Right ventricle myocardium inferior (tissue), 1 donor: Measurements from ENCODE around the gene FBXL17. TPM values are rescaled to one million over a fixed set of nuclear protein-coding genes. Genes with fewer than 3 reads are reported as not detected.

ENCODE experiments used
- ATAC-seq: fragments of 200-7000 bp; cut with Tn5 transposase; one replicate; pipeline ENCODE4 v1.9.1; 2020; ENCODE audit warnings: mild to moderate bottlenecking, moderate library complexity
- DNase-seq: peaks from one replicate; pipeline ENCODE4 v3.0.0; 2021; ENCODE audit errors: missing footprints
- intact Hi-C: fragments of 100-400 bp; cut with DNase I; formaldehyde crosslinking; loops from one replicate; pipeline ENCODE4 v1.11.0; 2022
- total RNA-seq: library from RNA; stranded (reverse); fragmentation: NEBNext Ultra II Directional; extraction: Animal tissue kit (Norgen Biotek cat#: 25700); gene quantifications from one replicate; pipeline ENCODE4 v1.2.1, GENCODE V29; 2021
- donor health status: DM: no; HTN: yes; CAD: no; lungs with severe emphysema.

The FBXL17 gene
- total RNA-seq, 1 donor from 2014 or later, result 43.6 TPM

DNA sequence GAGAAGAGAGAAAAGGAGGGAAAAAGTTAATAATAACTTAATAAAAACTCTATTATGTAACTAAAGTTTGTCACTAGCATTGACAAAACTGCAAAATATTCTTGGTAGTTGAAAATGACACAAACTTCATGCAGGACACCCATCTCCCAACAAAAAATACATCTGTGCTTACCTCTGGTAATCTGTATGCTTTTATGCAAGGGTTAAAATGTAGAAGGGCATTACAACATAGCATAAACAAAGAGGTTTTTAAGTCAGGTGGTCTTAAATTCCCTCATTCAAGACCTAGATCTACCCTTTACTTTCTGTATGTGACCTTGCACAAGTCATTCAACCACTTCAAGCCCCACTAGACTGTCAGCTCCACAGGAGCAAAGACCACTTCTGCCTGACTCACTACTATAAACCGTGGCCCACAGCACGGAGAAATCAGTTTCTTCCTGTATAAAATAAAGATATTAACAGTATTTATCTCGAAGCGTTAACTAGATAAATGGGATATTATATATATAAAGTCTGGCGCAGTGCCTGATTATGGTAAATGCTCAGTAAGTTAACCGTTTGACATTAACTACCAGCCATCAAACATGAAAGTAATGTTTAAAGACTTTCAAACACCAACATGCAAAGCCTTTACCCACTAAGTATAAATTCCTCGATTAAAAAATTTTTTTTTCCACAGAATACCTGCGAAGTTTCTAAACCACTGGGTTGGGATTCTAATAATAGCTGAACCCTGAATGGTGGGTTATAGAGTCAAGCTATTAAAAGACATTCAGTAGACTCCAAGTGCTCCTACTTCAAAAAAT lies 2.0 kb downstream of the FBXL17 start:
- no peak for DNase-seq
- intact Hi-C loops, result no loop called here
- no peak for ATAC-seq

DNA sequence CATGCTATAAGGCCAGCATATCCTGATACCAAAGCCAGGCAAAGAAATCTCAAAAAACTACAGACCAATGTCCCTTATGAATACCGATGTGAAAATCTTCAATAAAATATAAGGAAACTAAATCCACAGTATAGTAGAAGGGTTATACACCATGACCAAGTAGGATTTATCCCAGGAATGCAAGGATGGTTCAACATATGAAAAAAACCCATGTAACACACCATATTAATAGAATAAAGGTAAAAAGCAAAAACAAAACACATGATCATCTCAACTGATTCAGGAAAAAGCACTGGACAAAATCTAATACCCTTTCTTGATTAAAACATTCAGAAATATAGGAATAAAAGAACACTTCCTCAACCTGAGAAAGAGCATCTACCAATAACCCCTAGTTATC lies 6.1 kb downstream of the FBXL17 start:
- ATAC-seq (no peak), DNase-seq (no peak)
- intact Hi-C loops, result no loop called here

DNA sequence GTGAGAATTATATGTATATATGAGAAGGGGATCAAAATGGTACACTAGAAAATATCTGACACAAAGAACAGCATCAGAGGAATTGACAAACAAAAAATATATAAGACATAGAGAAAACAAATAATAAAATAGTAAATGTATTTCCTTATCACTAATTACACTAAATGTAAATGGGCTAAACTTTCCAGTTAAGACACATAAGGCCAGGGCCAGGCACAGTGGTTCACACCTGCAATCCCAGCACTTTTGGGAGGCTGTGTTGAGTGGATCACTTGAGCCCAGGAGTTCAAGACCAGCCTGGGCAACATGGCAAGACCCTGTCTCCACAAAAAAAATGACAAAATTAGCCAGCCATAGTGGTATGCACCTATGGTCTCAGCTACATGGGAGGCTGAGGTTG lies 8.5 kb downstream of the FBXL17 start:
- ATAC-seq, result no peak

DNA sequence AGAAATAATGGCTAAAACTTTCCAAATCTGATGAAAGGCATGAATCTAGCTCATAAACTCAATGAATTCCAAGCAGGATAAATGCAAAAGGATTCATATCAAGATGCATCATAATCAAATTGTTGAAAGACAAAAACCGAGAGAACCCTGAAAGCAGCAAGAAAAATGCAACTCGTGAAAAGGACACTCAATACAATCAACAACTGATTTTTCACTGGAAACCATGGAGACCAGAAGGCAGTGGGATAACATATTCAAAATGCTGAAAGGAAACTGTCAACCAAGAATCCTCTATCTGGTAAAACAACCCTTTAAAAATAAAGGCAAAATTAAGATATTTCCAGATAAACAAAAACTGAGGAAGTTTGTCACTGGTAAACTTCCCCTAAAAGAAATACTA lies 9.5 kb downstream of the FBXL17 start:
- no peak for ATAC-seq
- DNase-seq, result no peak
- intact Hi-C loops, result no loop called here

More for the DNA sequence above, 8.5 kb downstream of the FBXL17 start:
- intact Hi-C loops, result no loop called here
- DNase-seq, result no peak

DNA sequence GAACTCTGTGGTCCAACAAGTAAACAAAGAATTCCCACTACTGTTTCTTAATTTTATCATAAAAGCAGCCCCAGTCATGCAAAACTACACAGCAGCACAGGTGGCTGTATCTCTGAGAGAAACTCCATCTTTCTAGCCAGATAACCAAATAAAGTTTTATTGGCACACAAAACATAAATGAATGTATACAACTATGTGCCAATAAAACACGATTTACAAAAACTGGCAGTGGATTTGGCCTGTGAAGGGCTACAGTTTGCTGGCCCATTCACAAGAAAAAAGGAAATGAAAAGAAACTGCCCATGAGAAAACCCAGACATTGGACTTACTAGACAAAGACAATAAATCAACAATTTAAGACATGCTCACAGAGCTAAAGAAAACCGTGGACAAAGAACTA lies 10.6 kb downstream of the FBXL17 start:
- intact Hi-C loops, result no loop called here
- DNase-seq (no peak), ATAC-seq (no peak)

DNA sequence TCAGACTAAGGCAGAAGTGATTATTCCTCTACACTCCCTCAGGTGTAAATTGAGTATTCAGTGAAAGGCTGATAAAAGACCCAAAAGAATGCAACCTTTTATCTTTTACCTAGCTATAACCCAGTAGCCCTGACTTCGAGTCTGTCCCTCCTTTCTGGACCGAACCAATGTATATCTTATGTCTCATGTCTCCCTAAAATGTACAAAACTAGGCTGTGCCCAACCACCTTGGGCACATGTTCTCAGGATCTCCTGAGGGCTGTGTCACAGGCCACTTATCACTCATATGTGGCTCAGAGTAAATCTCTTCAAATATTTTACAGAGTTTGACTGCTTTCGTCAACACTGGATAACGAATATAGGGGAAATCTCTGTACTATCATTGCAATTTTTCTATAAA lies 12.7 kb downstream of the FBXL17 start:
- ATAC-seq (no peak), DNase-seq (no peak)
- intact Hi-C loops, result no loop called here

DNA sequence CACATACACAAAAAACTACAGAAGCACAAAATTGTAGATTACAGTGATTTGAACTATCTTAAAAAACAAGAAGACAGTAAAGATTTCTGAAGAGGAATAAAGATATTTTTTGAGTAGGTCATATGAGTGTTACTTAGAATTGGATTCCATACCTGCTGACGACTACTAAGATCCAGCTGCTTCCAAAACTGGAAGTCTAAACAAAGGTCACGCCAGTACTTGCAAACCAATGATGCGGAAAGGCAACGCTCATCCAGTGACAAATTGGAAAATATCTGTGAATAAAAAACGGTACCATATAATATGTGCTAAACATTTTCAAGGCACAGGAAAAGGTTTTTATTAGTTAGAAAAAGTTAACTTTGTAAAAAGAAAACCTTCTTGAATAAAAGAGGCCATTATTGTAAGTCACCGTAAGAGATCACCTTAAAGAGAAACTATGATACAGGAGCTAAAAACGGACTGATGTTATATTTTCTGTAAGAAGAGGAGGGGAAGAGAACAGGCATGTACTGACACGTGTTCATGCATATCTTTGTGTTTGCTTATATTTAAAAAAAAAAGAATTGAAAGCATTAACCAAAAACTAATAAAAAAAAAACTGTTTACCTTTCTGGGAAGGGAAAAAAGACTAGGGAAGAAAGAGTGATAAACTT lies 14.1 kb downstream of the FBXL17 start:
- intact Hi-C loops, result no loop called here
- ATAC-seq, result no peak
- DNase-seq, result no peak

DNA sequence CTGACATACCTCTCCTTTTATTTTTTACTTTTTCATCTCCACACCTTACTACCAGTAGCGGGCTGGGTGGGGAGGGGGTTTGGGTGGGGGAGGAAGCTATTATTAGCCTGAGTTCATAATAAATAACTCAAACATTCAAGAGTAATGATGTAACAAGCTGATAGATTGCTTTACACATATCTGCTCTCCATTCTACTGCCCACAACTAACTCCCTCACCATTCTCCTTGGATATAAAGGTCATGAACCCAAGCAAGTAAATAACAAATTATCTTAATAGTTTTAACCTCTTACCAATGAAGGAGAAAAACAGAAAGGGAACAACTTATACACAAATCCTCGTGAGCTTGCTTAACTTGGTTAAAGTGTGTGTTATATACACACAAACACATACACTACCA lies 15.4 kb downstream of the FBXL17 start:
- ATAC-seq, result no peak
- DNase-seq, result no peak
- intact Hi-C loops, result no loop called here

DNA sequence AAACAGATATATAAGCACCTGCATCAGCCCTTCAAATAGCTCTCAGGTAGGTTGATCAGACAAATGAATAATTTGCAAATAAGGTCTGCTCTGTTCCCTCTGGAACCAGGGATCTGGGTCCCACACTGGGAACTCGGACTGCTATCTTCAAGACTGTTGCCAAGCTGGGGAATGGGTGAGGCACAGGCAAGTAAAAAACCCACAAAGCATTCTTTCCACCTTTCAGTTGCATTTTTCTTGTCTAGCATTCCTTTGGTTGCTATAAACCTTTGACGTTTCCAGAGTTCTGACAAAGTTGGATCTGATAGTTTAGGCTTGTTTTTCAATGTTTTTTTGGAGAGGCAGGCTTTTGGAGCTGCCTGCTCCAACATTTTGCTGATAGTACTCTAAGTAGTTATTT lies 20.1 kb downstream of the FBXL17 start:
- DNase-seq, result no peak
- intact Hi-C loops, result no loop called here
- ATAC-seq, result no peak

DNA sequence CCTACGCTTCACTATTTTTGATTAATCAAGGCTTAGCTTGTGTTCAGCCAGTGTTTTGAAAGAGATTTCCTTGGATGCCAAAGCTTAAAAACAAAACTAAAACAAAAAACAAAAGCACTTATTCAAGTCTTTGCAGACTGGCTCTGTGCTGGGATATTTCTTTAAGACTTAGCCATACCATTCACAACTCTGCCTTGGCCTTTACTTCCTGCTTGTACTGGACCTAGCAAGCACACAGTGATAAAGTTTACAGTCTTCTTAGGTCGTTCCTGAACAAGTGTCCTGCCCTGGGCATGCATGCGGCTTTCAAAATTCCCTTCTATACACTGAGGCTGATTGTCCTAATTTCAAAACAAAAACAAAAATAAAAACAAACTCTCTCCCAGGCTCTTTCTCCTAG lies 20.7 kb downstream of the FBXL17 start:
- DNase-seq (no peak), ATAC-seq (no peak)
- intact Hi-C loops, result no loop called here

DNA sequence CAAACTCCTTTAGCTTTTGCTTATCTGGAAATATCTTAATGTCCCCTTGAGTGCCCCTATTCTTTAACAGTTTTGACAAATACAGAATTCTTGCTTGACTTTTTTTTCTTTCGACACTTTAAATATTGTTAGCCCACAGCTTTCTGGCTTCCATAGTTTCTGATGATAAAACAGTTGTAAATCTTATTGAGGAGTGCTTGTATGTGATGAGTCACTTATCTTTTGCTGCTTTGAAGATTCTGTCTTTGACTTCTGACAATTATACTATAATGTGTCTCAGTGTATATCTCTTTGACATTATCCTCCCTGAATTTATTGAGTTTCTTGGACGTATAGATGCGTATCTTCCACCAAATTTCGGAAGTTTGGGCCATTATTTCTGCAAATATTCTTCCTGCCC lies 21.6 kb downstream of the FBXL17 start:
- ATAC-seq, result no peak
- intact Hi-C loops, result no loop called here
- no peak for DNase-seq

DNA sequence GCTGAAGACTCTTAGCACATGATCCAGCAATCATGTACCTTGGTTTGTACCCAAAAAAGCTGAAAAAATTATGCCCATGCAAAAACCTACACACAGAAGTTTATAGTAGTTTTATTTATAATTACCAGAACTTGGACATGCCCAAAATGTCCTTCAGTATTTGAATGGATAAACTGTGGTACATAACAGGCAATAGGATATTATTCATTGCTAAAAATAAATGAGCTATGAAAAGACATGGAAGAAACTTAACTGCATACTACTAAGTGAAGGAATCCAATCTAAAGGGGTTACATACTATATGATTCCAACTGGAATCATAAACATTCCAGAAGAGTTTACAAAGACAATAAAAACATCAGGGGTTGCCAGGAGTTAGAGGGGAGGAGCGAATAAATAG lies 25.6 kb downstream of the FBXL17 start:
- intact Hi-C loops, result no loop called here
- DNase-seq (no peak), ATAC-seq (no peak)

DNA sequence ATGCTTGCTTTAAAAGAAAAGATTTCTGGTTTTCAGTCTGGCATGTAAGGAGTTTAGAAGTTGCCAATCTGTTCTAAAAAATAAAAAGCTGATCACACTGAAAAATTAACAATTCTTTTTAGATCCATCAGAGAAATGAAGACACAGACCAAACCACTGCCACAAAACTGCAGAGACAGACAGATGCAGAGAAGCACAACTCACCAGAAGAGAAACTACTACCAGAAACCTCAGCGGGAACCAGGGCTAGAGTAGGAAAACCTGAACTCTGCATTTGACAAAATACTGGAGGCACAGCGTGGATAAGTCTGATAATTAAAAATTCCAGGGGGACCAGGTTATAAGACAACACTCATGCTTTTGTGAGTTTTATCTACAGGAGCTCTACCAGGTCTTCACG lies 28.8 kb downstream of the FBXL17 start:
- intact Hi-C loops, result no loop called here
- DNase-seq (no peak), ATAC-seq (no peak)

DNA sequence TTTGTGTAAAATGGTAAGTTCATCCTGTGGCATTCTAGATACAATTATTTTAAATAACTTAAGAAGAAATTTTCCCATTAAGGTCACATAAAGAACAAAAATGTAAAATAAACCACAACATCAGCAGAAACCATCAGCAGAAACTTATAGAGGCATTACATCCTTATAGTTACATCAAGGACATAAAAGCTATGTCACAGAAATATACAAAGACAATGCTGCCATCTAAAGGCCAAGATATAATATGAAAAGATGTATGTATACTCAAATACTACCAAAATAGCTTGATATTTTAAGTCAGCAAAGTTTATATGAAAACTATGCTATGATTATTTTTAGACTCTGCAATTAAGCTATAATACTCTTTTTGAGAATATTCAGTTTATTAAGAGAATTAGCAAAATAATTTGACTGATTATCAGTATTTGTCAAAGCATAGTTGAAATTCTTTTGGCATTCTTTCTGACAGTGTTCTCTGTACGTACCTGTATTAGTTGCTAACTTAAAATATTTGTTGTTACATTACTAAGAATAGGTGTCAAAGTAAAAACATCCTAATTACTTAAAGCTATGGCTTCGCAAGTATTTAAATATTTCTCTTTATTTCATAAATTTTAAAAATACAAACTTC lies 36.2 kb downstream of the FBXL17 start:
- intact Hi-C loops, result loop anchor here (2.0 to 10.0 kb wide), 3 partner anchors 85 to 671 kb away; partner anchors contain the start of gene EFNA5
- DNase-seq, result no peak
- no peak for ATAC-seq

DNA sequence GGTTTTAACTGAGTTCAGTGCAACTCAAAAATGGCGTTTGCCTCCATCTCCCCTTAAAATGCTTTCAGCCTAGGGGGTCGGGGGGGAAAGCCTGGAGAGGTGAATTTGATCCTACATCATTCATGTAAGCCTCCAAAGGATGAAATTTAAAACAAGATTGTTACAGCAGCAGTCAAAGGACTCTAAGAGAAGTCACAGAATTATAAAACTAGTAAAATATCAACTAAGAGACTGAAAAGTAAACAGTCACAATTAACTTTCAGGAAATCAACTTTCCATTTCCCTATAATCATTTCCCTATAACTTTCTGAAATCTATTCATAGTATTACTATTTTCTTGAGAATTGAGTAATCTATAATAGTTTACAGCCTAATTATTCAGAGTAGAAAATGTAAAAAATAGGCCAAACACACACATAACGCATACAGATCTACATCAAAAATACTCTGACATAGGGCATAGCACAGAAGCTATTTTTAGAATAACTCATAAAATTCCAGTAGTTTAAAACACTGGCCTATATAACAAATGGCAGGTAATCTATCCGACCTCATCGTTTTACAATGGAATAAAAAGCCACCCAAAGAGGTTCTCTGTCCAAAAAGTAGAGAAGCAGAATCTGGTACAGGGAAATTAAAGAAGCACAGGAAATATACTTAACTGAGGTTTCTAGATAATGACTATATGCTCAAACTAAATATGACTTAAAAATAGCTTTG lies 37.6 kb downstream of the FBXL17 start:
- ATAC-seq (no peak), DNase-seq (no peak)
- intact Hi-C loops, result loop anchor here (2.0 to 10.0 kb wide), 3 partner anchors 83 to 669 kb away; partner anchors contain the start of gene EFNA5

DNA sequence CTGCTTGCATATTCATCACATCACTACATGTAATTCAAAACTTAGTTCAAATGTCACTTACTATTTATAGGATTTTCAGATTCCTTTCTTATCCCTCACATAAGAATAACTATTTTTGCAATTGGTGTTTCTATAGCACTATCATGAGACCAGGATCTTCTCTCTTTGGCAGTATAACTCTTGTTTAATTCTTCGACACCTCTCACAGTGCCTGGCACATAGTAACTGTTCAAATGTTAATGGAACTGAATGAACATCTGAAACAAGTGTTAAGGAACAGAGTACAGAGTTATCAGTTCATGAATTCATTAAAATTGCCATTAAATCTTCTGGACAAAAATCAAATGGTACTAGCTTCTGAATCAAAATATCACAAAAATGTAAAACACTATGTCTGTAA lies 40.0 kb downstream of the FBXL17 start:
- DNase-seq (no peak), ATAC-seq (peak; percentile 16)
- intact Hi-C loops, result loop anchor here (10.0 kb wide), 2 partner anchors 197 to 667 kb away; partner anchors contain the start of gene EFNA5

DNA sequence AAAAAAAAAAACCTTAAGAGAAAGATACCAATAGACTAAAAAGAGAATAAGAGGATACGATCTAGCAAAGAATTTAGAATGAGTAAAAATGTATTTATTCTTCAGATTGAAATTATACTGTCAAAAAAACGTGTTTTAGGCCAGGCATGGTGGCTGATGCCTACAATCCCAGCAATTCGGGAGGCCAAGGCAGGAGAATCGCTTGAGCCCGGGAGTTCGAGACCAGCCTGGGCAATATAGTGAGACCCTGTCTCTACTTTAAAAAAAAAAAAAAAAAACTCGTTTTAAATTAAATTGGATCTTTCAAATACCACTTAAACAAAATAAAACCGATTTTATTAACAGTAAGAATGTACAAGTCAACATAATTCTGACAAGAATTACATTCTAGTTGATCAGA lies 41.8 kb downstream of the FBXL17 start:
- intact Hi-C loops, result loop anchor here (10.0 kb wide), 2 partner anchors 195 to 665 kb away; partner anchors contain the start of gene EFNA5
- DNase-seq, result no peak
- ATAC-seq, result no peak

DNA sequence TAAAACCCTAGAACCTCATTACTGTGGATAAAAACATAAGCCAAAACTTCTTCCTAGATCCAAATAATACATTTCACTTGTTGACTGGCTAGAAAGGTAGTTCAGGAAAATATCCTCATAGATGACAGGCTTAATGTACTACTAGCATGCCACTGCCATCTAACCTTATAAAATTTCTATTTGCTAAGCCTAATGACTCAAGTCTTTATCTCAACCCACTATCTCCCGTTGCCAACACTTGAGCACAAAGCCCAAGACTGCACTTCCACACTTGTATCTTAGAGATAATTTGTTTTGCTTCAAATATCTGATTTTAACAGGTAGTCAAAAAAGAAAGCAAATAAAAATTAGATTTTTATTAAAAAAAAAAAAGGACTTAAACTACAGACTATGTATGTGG lies 42.7 kb downstream of the FBXL17 start:
- ATAC-seq (no peak), DNase-seq (no peak)
- intact Hi-C loops, result no loop called here

DNA sequence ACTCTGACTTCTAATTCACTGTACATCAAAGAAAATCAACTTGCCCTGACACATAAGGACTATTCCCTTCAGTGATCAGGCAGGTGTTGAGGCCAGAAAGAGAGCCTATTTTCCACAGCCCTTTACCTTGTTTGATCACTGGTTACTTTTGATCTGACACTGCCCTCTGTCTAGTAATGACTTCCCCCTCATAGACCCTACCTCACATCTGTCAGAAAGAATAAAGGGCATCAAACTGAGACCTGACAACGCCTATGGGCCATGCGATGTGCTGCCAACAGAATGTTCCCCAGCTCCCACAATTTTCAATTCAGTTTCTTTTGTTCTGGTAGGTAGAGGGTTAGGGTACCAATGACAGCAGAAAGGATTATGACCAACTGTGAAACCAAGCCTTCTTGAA lies 47.7 kb downstream of the FBXL17 start:
- no peak for ATAC-seq
- no peak for DNase-seq
- intact Hi-C loops, result no loop called here
